ENCODE results near the gene UCHL5.

GRCh38 chr1:193060115-193060403 is 899 bp upstream of the UCHL5 start:
- TF ChIP-seq, protein P1, sequence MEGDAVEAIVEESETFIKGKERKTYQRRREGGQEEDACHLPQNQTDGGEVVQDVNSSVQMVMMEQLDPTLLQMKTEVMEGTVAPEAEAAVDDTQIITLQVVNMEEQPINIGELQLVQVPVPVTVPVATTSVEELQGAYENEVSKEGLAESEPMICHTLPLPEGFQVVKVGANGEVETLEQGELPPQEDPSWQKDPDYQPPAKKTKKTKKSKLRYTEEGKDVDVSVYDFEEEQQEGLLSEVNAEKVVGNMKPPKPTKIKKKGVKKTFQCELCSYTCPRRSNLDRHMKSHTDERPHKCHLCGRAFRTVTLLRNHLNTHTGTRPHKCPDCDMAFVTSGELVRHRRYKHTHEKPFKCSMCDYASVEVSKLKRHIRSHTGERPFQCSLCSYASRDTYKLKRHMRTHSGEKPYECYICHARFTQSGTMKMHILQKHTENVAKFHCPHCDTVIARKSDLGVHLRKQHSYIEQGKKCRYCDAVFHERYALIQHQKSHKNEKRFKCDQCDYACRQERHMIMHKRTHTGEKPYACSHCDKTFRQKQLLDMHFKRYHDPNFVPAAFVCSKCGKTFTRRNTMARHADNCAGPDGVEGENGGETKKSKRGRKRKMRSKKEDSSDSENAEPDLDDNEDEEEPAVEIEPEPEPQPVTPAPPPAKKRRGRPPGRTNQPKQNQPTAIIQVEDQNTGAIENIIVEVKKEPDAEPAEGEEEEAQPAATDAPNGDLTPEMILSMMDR (conservative IDR thresholded peaks at IDR 0.05; ENCODE audit: low read depth, low read length) = no peak
- no peak for TF ChIP-seq EZH2 (IDR thresholded peaks at IDR 0.05; ENCODE audit: borderline replicate concordance, low read depth, low read length, poor library complexity, severe bottlenecking)

All from A673 (cell line).